Measurements from ENCODE around the gene HTRA2. TPM values are rescaled to one million over a fixed set of nuclear protein-coding genes. Genes with fewer than 3 reads are reported as not detected.

The HTRA2 gene
- total RNA-seq, 4 donors from 2014 or later, result 27.3 to 45.9 (median 37.5) TPM

DNA sequence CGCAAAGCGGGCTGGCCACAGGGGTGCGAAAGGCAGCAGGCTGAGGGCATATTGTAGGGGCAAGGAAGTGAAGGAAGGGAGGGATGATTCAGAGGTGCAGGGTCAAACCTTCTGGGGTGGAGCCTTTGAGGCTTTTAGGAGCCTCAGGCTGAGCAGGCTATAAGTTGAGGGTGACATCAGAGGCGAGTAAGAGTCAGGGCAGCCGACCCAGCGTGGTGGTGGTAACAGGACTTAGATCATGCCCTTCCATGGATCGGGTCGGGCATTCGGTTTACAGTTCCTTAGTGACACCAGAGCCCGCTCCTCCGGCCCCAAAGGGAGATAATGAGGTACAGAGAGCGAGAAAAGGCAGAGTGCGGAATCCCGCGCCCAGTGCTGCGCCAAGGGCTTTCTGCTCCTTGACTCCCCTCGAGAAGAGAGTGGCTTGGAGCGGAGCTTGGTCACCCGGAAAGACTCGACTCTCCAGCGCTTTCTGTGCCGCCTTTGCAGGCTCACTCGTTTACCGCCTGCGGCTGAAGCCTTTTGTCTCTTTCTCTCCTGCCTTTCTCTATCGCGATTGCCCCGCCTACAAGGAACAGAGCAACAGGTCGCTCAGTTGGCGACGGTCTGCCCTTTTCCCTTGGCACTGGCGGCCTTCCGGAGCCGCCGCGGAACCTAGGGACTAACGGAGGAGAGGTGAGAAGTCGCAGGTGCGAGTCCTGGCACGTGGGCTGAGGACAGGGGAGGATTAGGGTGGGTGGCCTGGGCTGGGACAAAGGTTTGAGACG, 31.1 kb upstream of the HTRA2 start:
- peaks cover 0 to under 1% of the 10 kb centered on the region in 2 donors for H3K36me3 ChIP-seq
- H3K27ac ChIP-seq, result no peak overlapping the region
- intact Hi-C loops (cut with DNase I), result no loop called here
- DNase-seq, result peak; percentile 66 to 67
- peaks cover 7% of the 10 kb centered on the region for H3K27me3 ChIP-seq
- WGBS, 2 donors, result 4% methylated on average over 36 of the region's 41 CpGs
- peak overlapping the region in 1 of 3 donors; percentile 19 for H3K4me3 ChIP-seq (replicated peaks in 1 of 3)
- peaks cover 29 to 33% of the 10 kb centered on the region in 2 donors for H3K4me1 ChIP-seq
- no peaks in the 10 kb centered on the region for H3K9me3 ChIP-seq
- TF ChIP-seq CTCF (IDR thresholded peaks at IDR 0.05) (no peak), POLR2A (IDR thresholded peaks at IDR 0.05) (no peak)

GRCh38 chr2:74499267-74499939, 30.3 kb upstream of the HTRA2 start, which contains the start of gene LBX2:
Gene LBX2, minus strand, starts transcription at chr2:74499603. Its CDS starts 66 bp downstream, at chr2:74499537.
- Histone ChIP-seq H3K4me3 (replicated peaks in 1 of 3) (peak within 1 kb of the TSS in 1 of 3 donors; percentile 19), H3K9me3 (no peaks in the 10 kb centered on the region), H3K27ac (no peak within 1 kb of the TSS), H3K27me3 (peaks cover 7% of the 10 kb centered on the region), H3K36me3 (no peaks in the 10 kb centered on the region), H3K4me1 (peaks cover 29 to 36% of the 10 kb centered on the region in 2 donors)
- intact Hi-C loops (cut with DNase I), result no loop called here
- DNase-seq, result no peak
- 9 to 13% methylated on average over 25 to 35 of the region's 65 CpGs for whole genome bisulfite sequencing, 2 donors
- no peak for TF ChIP-seq POLR2A (IDR thresholded peaks at IDR 0.05)
- TF ChIP-seq CTCF (IDR thresholded peaks at IDR 0.05), result no peak

- Histone ChIP-seq H3K36me3 (peaks cover 2% of the 10 kb centered on the region in 2 donors), H3K9me3 (no peaks in the 10 kb centered on the region), H3K4me1 (peaks cover 29 to 36% of the 10 kb centered on the region in 2 donors), H3K27me3 (peaks cover 7% of the 10 kb centered on the region), H3K27ac (no peak overlapping the region), H3K4me3 (replicated peaks in 1 of 3) (no peak overlapping the region)
- TF ChIP-seq POLR2A (IDR thresholded peaks at IDR 0.05) (no peak), CTCF (IDR thresholded peaks at IDR 0.05) (no peak)
- intact Hi-C loops (cut with DNase I), result no loop called here
- 70 to 77% methylated on average over 15 of the region's 15 CpGs for WGBS, 2 donors
- no peak for DNase-seq
These were observed 29.7 kb upstream of the HTRA2 start for GRCh38 chr2:74499940-74500577.

DNA sequence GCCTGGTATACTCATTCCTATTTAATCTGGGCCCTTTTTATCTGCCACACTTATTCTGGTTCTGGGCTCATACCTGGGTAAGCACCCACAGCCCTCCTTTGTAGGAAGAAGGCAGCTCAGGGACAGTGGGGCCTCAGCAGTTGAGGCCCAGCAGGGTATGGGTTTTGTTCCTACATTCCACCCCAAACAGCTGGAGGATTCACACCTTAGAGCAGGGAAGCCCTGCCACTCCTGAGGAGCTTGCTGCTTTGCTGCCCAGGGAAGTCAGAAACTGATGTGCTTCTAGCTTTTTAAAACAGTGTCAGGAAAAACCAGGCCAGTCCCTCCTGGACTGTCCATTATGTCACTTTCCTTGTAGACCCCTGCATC, 29.2 kb upstream of the HTRA2 start:
- Histone ChIP-seq H3K36me3 (peaks cover 7% of the 10 kb centered on the region in 2 donors), H3K4me3 (replicated peaks in 1 of 3) (no peak overlapping the region), H3K4me1 (peaks cover 31 to 39% of the 10 kb centered on the region in 2 donors), H3K27ac (no peak overlapping the region), H3K9me3 (no peaks in the 10 kb centered on the region), H3K27me3 (peaks cover 7% of the 10 kb centered on the region)
- TF ChIP-seq POLR2A (IDR thresholded peaks at IDR 0.05), result no peak
- no peak for TF ChIP-seq CTCF (IDR thresholded peaks at IDR 0.05)
- intact Hi-C loops (cut with DNase I), result no loop called here
- no peak for DNase-seq
